Lower lobe of right lung (tissue), 2 donors: ENCODE data around the gene CCDC83. TPM values are rescaled to one million over a fixed set of nuclear protein-coding genes. Genes with fewer than 3 reads are reported as not detected.

ENCODE experiments used
- ATAC-seq, 2 donors: fragments of 200-7000 bp; cut with Tn5 transposase; one replicate each; pipeline ENCODE4 v1.9.1; 2020 to 2022; ENCODE audit warnings: mild to moderate bottlenecking in 2 of 2, moderate library complexity in 2 of 2
- DNase-seq: peaks from one replicate; pipeline ENCODE4 v3.0.0-alpha.2; 2020
- H3K27ac ChIP-seq: fragments of 200-600 bp; one replicate; pipeline ENCODE4 v1.8.0; 2022
- H3K27me3 ChIP-seq: fragments of 200-600 bp; one replicate; pipeline ENCODE4 v1.8.0; 2022; ENCODE audit warnings: low read depth
- H3K36me3 ChIP-seq: fragments of 200-600 bp; one replicate; pipeline ENCODE4 v1.8.0; 2022; ENCODE audit warnings: mild to moderate bottlenecking
- H3K4me1 ChIP-seq: fragments of 200-600 bp; one replicate; pipeline ENCODE4 v1.8.0; 2022
- H3K4me3 ChIP-seq: fragments of 200-600 bp; one replicate; pipeline ENCODE4 v1.8.0; 2022; ENCODE audit warnings: mild to moderate bottlenecking
- H3K9me3 ChIP-seq: fragments of 200-600 bp; one replicate; pipeline ENCODE4 v1.8.0; 2022
- CTCF ChIP-seq: fragments of 200-600 bp; IDR thresholded peaks from one replicate; pipeline ENCODE4 v1.8.0; 2022; ENCODE audit warnings: antibody characterized with exemption, mild to moderate bottlenecking
- intact Hi-C: fragments of 100-400 bp; cut with DNase I; formaldehyde crosslinking; loops from one replicate; pipeline ENCODE4 v1.11.0; 2022
- total RNA-seq: library from RNA; stranded (reverse); fragmentation: NEBNext Ultra II Directional; extraction: Animal tissue kit (Norgen Biotek cat#: 25700); gene quantifications from one replicate; pipeline ENCODE4 v1.2.1, GENCODE V29; 2021
- donor health status: DM: no; HTN: yes; CAD: no; lungs with severe emphysema.

CCDC83 gene
- total RNA-seq, 1 donor from 2014 or later: not detected

- Histone ChIP-seq H3K4me1 (no peaks in the 10 kb centered on the region), H3K27ac (no peak overlapping the region), H3K9me3 (no peaks in the 10 kb centered on the region), H3K27me3 (no peaks in the 10 kb centered on the region), H3K36me3 (no peaks in the 10 kb centered on the region), H3K4me3 (no peak overlapping the region)
- TF ChIP-seq CTCF: no peak
- DNase-seq (no peak), ATAC-seq (no peak)
- intact Hi-C loops: no loop called here
Observed at GRCh38 chr11:85898456-85898855, 43.3 kb downstream of the CCDC83 start.

- Histone ChIP-seq H3K36me3 (no peaks in the 10 kb centered on the region), H3K27ac (no peak overlapping the region), H3K9me3 (no peaks in the 10 kb centered on the region), H3K27me3 (no peaks in the 10 kb centered on the region), H3K4me3 (no peak overlapping the region), H3K4me1 (no peaks in the 10 kb centered on the region)
- ATAC-seq (no peak), DNase-seq (no peak)
- intact Hi-C loops: no loop called here
- TF ChIP-seq CTCF: no peak
Observed at GRCh38 chr11:85902353-85902752, 47.2 kb downstream of the CCDC83 start.

- no peak for DNase-seq
- ATAC-seq: no peak
- H3K27ac ChIP-seq: no peak overlapping the region
- intact Hi-C loops: no loop called here
- no peaks in the 10 kb centered on the region for H3K4me1 ChIP-seq
- no peaks in the 10 kb centered on the region for H3K36me3 ChIP-seq
- TF ChIP-seq CTCF: no peak
- H3K4me3 ChIP-seq: no peak overlapping the region
- no peaks in the 10 kb centered on the region for H3K9me3 ChIP-seq
- H3K27me3 ChIP-seq: no peaks in the 10 kb centered on the region
Observed at GRCh38 chr11:85903406-85903805, 48.2 kb downstream of the CCDC83 start.

- ATAC-seq: no peak
- no peak for DNase-seq
- no peak overlapping the region for H3K4me3 ChIP-seq
- no peaks in the 10 kb centered on the region for H3K9me3 ChIP-seq
- no peaks in the 10 kb centered on the region for H3K36me3 ChIP-seq
- no peak for TF ChIP-seq CTCF
- intact Hi-C loops: no loop called here
- H3K4me1 ChIP-seq: no peaks in the 10 kb centered on the region
- no peak overlapping the region for H3K27ac ChIP-seq
- no peaks in the 10 kb centered on the region for H3K27me3 ChIP-seq
Observed at GRCh38 chr11:85903811-85904210, 48.6 kb downstream of the CCDC83 start.

GRCh38 chr11:85912414-85912813 is 57.2 kb downstream of the CCDC83 start:
- H3K27ac ChIP-seq: no peak overlapping the region
- TF ChIP-seq CTCF: no peak
- intact Hi-C loops: no loop called here

GRCh38 chr11:85913513-85913912 is 58.3 kb downstream of the CCDC83 start:
- DNase-seq: no peak
- no peak overlapping the region for H3K4me3 ChIP-seq
- no peak for TF ChIP-seq CTCF
- H3K4me1 ChIP-seq: no peaks in the 10 kb centered on the region
- H3K36me3 ChIP-seq: no peaks in the 10 kb centered on the region
- intact Hi-C loops: no loop called here
- no peaks in the 10 kb centered on the region for H3K9me3 ChIP-seq
- H3K27ac ChIP-seq: no peak overlapping the region
- peak; percentile 41 to 55 for ATAC-seq
- H3K27me3 ChIP-seq: no peaks in the 10 kb centered on the region

More at GRCh38 chr11:85912414-85912813, 57.2 kb downstream of the CCDC83 start:
- H3K36me3 ChIP-seq: no peaks in the 10 kb centered on the region
- H3K4me3 ChIP-seq: no peak overlapping the region
- H3K4me1 ChIP-seq: no peaks in the 10 kb centered on the region
- DNase-seq: no peak
- H3K9me3 ChIP-seq: no peaks in the 10 kb centered on the region
- no peak for ATAC-seq
- H3K27me3 ChIP-seq: no peaks in the 10 kb centered on the region
